ENCODE results near the gene HCN4. TPM values are rescaled to one million over a fixed set of nuclear protein-coding genes. Genes with fewer than 3 reads are reported as not detected.

Gene HCN4
- total and polyA plus RNA-seq, 2 experiments from 2014 or later: 0.27 to 0.40 TPM

DNA sequence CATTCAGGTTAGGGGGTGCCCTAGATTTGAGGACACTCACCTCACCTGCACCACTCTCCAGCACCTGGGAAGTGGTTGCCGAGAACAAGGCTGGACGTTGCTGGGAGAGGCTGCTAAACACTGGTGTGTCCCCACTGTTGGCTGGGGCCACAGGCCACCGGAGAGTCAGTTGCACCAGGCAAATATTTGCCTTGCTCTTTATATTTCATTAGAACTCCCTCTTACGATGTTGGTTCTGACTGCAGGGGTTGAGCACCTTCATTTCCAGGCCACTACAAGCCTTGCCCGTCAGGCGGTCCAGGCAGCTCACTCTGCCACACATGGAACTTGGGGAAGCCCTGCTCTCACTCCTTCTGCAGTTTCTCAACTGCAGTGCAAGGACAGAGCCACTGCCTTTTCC lies 30.7 kb downstream of the HCN4 start:
- no peak for TF ChIP-seq EZH2 (IDR thresholded peaks at IDR 0.05; ENCODE audit: borderline replicate concordance)
- TF ChIP-seq, protein P1, sequence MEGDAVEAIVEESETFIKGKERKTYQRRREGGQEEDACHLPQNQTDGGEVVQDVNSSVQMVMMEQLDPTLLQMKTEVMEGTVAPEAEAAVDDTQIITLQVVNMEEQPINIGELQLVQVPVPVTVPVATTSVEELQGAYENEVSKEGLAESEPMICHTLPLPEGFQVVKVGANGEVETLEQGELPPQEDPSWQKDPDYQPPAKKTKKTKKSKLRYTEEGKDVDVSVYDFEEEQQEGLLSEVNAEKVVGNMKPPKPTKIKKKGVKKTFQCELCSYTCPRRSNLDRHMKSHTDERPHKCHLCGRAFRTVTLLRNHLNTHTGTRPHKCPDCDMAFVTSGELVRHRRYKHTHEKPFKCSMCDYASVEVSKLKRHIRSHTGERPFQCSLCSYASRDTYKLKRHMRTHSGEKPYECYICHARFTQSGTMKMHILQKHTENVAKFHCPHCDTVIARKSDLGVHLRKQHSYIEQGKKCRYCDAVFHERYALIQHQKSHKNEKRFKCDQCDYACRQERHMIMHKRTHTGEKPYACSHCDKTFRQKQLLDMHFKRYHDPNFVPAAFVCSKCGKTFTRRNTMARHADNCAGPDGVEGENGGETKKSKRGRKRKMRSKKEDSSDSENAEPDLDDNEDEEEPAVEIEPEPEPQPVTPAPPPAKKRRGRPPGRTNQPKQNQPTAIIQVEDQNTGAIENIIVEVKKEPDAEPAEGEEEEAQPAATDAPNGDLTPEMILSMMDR (IDR thresholded peaks at IDR 0.05; ENCODE audit: poor library complexity): no peak
- no peak for TF ChIP-seq EZH2phosphoT487 (IDR thresholded peaks at IDR 0.05; ENCODE audit: low read depth, severe bottlenecking, unreplicated experiment)

DNA sequence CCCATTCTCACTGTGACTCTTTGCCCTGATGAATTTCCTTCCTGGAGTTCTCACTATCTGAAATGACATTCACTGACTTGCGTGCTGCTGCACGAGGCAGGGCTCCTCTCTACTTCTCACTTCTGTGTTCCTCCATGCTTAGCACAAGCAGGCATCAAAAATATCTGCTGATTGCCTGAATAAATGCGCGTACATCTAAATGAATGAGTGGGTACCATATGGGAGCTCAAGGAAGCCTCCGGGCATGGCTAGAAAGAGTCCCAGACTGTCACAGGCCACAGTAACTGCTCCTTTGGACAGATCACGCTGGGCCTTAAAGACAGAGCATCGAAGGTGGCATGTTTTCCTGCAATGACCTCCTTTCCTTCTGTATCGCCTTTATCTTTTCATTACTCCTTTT lies 31.6 kb downstream of the HCN4 start:
- H2AFZ ChIP-seq: no peak overlapping the region
- H3K27me3 ChIP-seq: no peaks in the 10 kb centered on the region
- no peak overlapping the region for H3K4me2 ChIP-seq
- no peaks in the 10 kb centered on the region for H3K9me3 ChIP-seq (ENCODE audit: low read depth)
- no peaks in the 10 kb centered on the region for H3K4me1 ChIP-seq (ENCODE audit: insufficient read depth)
- no peaks in the 10 kb centered on the region for H3K9me2 ChIP-seq (replicated peaks; ENCODE audit: insufficient read depth)
- 91% methylated on average over 8 of the region's 8 CpGs for WGBS (ENCODE audit: low lambda C conversion rate, missing lambda C conversion rate)
- no peak for TF ChIP-seq EZH2phosphoT487 (IDR thresholded peaks at IDR 0.05; ENCODE audit: low read depth, severe bottlenecking, unreplicated experiment)
- TF ChIP-seq, protein P1 (IDR thresholded peaks at IDR 0.05; ENCODE audit: poor library complexity): no peak
- H4K20me1 ChIP-seq (ENCODE audit: insufficient read depth, poor library complexity, severe bottlenecking): no peaks in the 10 kb centered on the region
- no peak for DNase-seq (ENCODE audit: low spot score)
- H3K27ac ChIP-seq: no peak overlapping the region
- H3K36me3 ChIP-seq (replicated peaks; ENCODE audit: insufficient read depth, low read depth): no peaks in the 10 kb centered on the region
- H3K79me2 ChIP-seq: no peaks in the 10 kb centered on the region
- no peak overlapping the region for H3K4me3 ChIP-seq

More for the DNA sequence above, 30.7 kb downstream of the HCN4 start:
- Histone ChIP-seq H2AFZ (no peak overlapping the region), H3K27ac (no peak overlapping the region), H3K4me3 (no peak overlapping the region), H3K27me3 (no peaks in the 10 kb centered on the region), H3K9me2 (replicated peaks; ENCODE audit: insufficient read depth) (no peaks in the 10 kb centered on the region), H3K79me2 (no peaks in the 10 kb centered on the region), H3K4me1 (ENCODE audit: insufficient read depth) (no peaks in the 10 kb centered on the region), H3K36me3 (replicated peaks; ENCODE audit: insufficient read depth, low read depth) (no peaks in the 10 kb centered on the region), H3K4me2 (no peak overlapping the region), H3K9me3 (ENCODE audit: low read depth) (no peaks in the 10 kb centered on the region), H4K20me1 (ENCODE audit: insufficient read depth, poor library complexity, severe bottlenecking) (no peaks in the 10 kb centered on the region)
- 76% methylated on average over 6 of the region's 6 CpGs for WGBS (ENCODE audit: low lambda C conversion rate, missing lambda C conversion rate)
- DNase-seq (ENCODE audit: low spot score): no peak

DNA sequence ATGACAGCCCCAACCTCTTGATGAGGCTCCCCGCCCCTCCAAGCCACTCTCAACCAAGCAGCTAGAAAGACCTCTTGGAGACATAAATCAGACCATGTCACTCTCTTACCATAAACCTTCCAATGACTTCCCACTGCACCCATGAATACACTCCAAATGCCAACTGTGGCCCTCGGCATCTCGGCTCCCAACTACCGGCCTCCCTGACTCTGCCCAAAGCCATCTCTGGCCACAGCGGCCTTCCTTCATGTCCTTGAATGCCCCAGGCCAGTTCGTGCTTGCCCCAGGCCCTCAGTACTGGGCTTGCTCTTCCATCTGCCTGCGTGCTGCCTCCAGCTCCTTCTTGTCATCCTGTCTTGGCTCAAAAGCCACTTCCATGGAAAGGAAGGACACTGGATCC lies 32.0 kb downstream of the HCN4 start:
- H3K36me3 ChIP-seq (replicated peaks; ENCODE audit: insufficient read depth, low read depth): no peaks in the 10 kb centered on the region
- TF ChIP-seq, protein P1 (IDR thresholded peaks at IDR 0.05; ENCODE audit: poor library complexity): no peak
- TF ChIP-seq EZH2 (IDR thresholded peaks at IDR 0.05; ENCODE audit: borderline replicate concordance) (no peak), EZH2phosphoT487 (IDR thresholded peaks at IDR 0.05; ENCODE audit: low read depth, severe bottlenecking, unreplicated experiment) (no peak)
- H3K27me3 ChIP-seq: no peaks in the 10 kb centered on the region
- H3K27ac ChIP-seq: no peak overlapping the region
- H3K4me1 ChIP-seq (ENCODE audit: insufficient read depth): no peaks in the 10 kb centered on the region
- WGBS (ENCODE audit: low lambda C conversion rate, missing lambda C conversion rate): 92% methylated on average over 7 of the region's 7 CpGs
- H2AFZ ChIP-seq: no peak overlapping the region
- H4K20me1 ChIP-seq (ENCODE audit: insufficient read depth, poor library complexity, severe bottlenecking): no peaks in the 10 kb centered on the region
- H3K4me3 ChIP-seq: no peak overlapping the region
- no peaks in the 10 kb centered on the region for H3K79me2 ChIP-seq
- H3K9me3 ChIP-seq (ENCODE audit: low read depth): no peaks in the 10 kb centered on the region
- H3K9me2 ChIP-seq (replicated peaks; ENCODE audit: insufficient read depth): no peaks in the 10 kb centered on the region
- H3K4me2 ChIP-seq: no peak overlapping the region
- no peak for DNase-seq (ENCODE audit: low spot score)

DNA sequence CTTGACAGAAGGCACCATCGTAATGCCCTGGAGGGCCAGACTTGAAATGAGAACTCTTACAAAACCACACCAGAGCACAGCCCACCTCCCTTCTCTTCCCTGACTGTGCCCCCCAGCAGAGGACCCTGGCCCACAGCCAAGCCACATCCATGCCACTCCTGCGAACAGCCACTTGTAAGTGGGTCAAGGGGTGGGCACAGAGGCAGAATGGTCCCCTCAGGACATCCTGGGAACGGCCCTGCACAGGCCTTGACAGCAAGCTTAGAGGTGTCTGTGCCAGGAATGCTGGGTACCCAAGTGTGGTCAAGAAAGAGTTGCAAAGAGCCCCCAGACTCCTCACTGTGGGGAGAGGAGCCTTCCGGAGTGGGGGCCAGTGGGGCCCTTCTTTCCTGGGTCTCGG lies 33.3 kb downstream of the HCN4 start:
- no peak for TF ChIP-seq EZH2 (IDR thresholded peaks at IDR 0.05; ENCODE audit: borderline replicate concordance)
- Histone ChIP-seq H4K20me1 (ENCODE audit: insufficient read depth, poor library complexity, severe bottlenecking) (no peaks in the 10 kb centered on the region), H3K27ac (no peak overlapping the region), H3K79me2 (no peaks in the 10 kb centered on the region), H3K4me1 (ENCODE audit: insufficient read depth) (no peaks in the 10 kb centered on the region), H3K36me3 (replicated peaks; ENCODE audit: insufficient read depth, low read depth) (no peaks in the 10 kb centered on the region), H3K9me3 (ENCODE audit: low read depth) (no peaks in the 10 kb centered on the region), H3K4me3 (no peak overlapping the region), H3K9me2 (replicated peaks; ENCODE audit: insufficient read depth) (no peaks in the 10 kb centered on the region), H2AFZ (no peak overlapping the region), H3K4me2 (no peak overlapping the region), H3K27me3 (no peaks in the 10 kb centered on the region)
- DNase-seq (ENCODE audit: low spot score): no peak
- WGBS (ENCODE audit: low lambda C conversion rate, missing lambda C conversion rate): 85% methylated on average over 5 of the region's 5 CpGs
